K562 (cell line): ENCODE data around the gene LY6G6D. TPM values are rescaled to one million over a fixed set of nuclear protein-coding genes. Genes with fewer than 3 reads are reported as not detected.

ENCODE experiments used
- ATAC-seq: fragments of 200-7000 bp; cut with Tn5 transposase; 3 replicates; pipeline ENCODE4 v1.9.1; 2020; ENCODE audit warnings: moderate library complexity
- BruUV-seq: library from RNA; stranded (reverse); fragments of 400-500 nt; replicated peaks from 2 replicates; lab custom pipeline; 2021; lab: Mats Ljungman, UMichigan
- CTCF ChIA-PET: fragments of 300-600 bp; formaldehyde crosslinking; extraction: SDS; loops from one replicate; lab custom pipeline; 2021; ENCODE audit warnings: low intra/inter-chr PET ratio; lab: Yijun Ruan, JAX
- POLR2A ChIA-PET: fragments of 300-600, 350-650 bp; sonication (Branson Sonifier 250); formaldehyde crosslinking; extraction: SDS; loops from one replicate; lab custom pipeline; 2021; ENCODE audit warnings: antibody characterized with exemption, inconsistent platforms; lab: Yijun Ruan, JAX
- DNase-seq, 4 experiments: peaks; one replicate each; pipeline versions ENCODE4 v3.0.0 to v3.0.0-alpha.2; 2011 to 2018; ENCODE audit warnings: low spot score in 3 of 4, mixed read lengths in 3 of 4; ENCODE audit errors: extremely low read depth in 1 of 4
- FAIRE-seq: peaks from 2 replicates; lab custom pipeline; 2011; peaks lifted over from hg19 to GRCh38; lab: Jason Lieb, UNC
- H2AFZ ChIP-seq: 2 replicates; pipeline ENCODE4 v1.6.0; 2011; ENCODE audit warnings: low read depth, low read length, control low read depth, inconsistent platforms
- H3K27ac ChIP-seq: fragments of 200-600 bp; 3 replicates; pipeline ENCODE4 v1.8.0; 2011; ENCODE audit warnings: low read depth, mild to moderate bottlenecking, control low read depth, inconsistent platforms, low read length, moderate library complexity, mixed read lengths; ENCODE audit errors: extremely low read depth
- H3K27me3 ChIP-seq, 2 experiments: fragments of 300-600 bp in 1 of 2; 2 replicates in 1 of 2; 3 replicates in 1 of 2; pipeline versions ENCODE4 v1.6.0 to v1.8.0; 2011; ENCODE audit warnings: inconsistent platforms in 2 of 2, low read length in 2 of 2, mild to moderate bottlenecking in 1 of 2, mixed read lengths in 1 of 2, moderate library complexity in 1 of 2; ENCODE audit not compliant: control insufficient read depth in 2 of 2, insufficient read depth in 2 of 2
- H3K36me3 ChIP-seq: fragments of 300-600 bp; 3 replicates; pipeline ENCODE4 v1.8.0; 2011; ENCODE audit warnings: mild to moderate bottlenecking, low read length, inconsistent platforms; ENCODE audit not compliant: control insufficient read depth, insufficient read depth
- H3K4me1 ChIP-seq, 2 experiments: fragments of 200-600 bp in 1 of 2; replicated peaks in 1 of 2; 2 replicates in 1 of 2; 3 replicates in 1 of 2; pipeline versions ENCODE4 v1.5.1 to v1.8.0; 2011; ENCODE audit warnings: inconsistent platforms in 2 of 2, low read length in 2 of 2, mild to moderate bottlenecking in 1 of 2, mixed read lengths in 1 of 2, moderate library complexity in 1 of 2; ENCODE audit not compliant: control insufficient read depth in 2 of 2, insufficient read depth in 2 of 2
- H3K4me2 ChIP-seq: 2 replicates; pipeline ENCODE4 v1.6.1; 2011; ENCODE audit warnings: low read length, control low read depth, inconsistent platforms, mixed read lengths; ENCODE audit not compliant: insufficient read depth
- H3K4me3 ChIP-seq: fragments of 200-600 bp; sonication (generic), shearing (Covaris generic); 2 replicates; pipeline ENCODE4 v1.5.1; 2016; ENCODE audit warnings: control low read depth, inconsistent platforms
- H3K79me2 ChIP-seq: fragments of 200-600 bp; 3 replicates; pipeline ENCODE4 v1.8.0; 2011; ENCODE audit warnings: low read length, inconsistent platforms; ENCODE audit not compliant: control insufficient read depth, insufficient read depth
- H3K9ac ChIP-seq, 2 experiments: 2 replicates each; pipeline versions ENCODE4 v1.6.0 to v1.6.1; 2011; ENCODE audit warnings: low read depth in 2 of 2, low read length in 2 of 2, control low read depth in 1 of 2, inconsistent platforms in 1 of 2, mild to moderate bottlenecking in 1 of 2, mixed read lengths in 1 of 2; ENCODE audit not compliant: insufficient read depth in 1 of 2
- H3K9me1 ChIP-seq: one replicate; pipeline ENCODE4 v1.6.0; 2011; ENCODE audit warnings: inconsistent platforms, mild to moderate bottlenecking, low read length, moderate library complexity; ENCODE audit not compliant: control insufficient read depth, insufficient read depth
- H3K9me3 ChIP-seq: replicated peaks from 2 replicates; pipeline ENCODE4 v1.5.1; 2011; ENCODE audit warnings: low read depth, low read length, inconsistent platforms; ENCODE audit not compliant: control insufficient read depth, insufficient read depth
- H4K20me1 ChIP-seq: replicated peaks from 2 replicates; pipeline ENCODE4 v1.6.1; 2011; ENCODE audit warnings: low read length, inconsistent platforms, mixed read lengths; ENCODE audit not compliant: control insufficient read depth, insufficient read depth
- ETS2 ChIP-seq: IDR thresholded peaks from 2 replicates; pipeline ENCODE4 v1.6.1; 2016; ENCODE audit warnings: borderline replicate concordance, missing genetic modification characterization, mild to moderate bottlenecking, moderate library complexity, missing compliant biosample characterization; ENCODE audit not compliant: poor library complexity, severe bottlenecking
- FUS ChIP-seq: fragments of 200-400 bp; formaldehyde crosslinking; optimal IDR thresholded peaks from 2 replicates; pipeline ENCODE3; 2017; ENCODE audit warnings: low read depth, low read length
- KDM2B ChIP-seq: fragments of 250-450 bp; sonication (Bioruptor Pico); IDR thresholded peaks from 2 replicates; pipeline ENCODE4 v1.8.0; 2021; ENCODE audit warnings: mild to moderate bottlenecking, moderate library complexity
- NKRF ChIP-seq: fragments of 450-650 bp; IDR thresholded peaks from 2 replicates; pipeline ENCODE4 v1.6.1; 2016; ENCODE audit warnings: borderline replicate concordance
- PHF8 ChIP-seq: fragments of 200-600 bp; sonication (generic); IDR thresholded peaks from 2 replicates; pipeline ENCODE4 v1.6.1; 2012; ENCODE audit warnings: mixed run types, mild to moderate bottlenecking, inconsistent platforms, low read length, moderate library complexity, borderline replicate concordance
- SMARCE1 ChIP-seq: fragments of 450-650 bp; IDR thresholded peaks from 2 replicates; pipeline ENCODE4 v1.7.1; 2016; ENCODE audit warnings: mild to moderate bottlenecking
- STAT5A ChIP-seq: IDR thresholded peaks from 2 replicates; pipeline ENCODE4 v1.6.1; 2012; ENCODE audit warnings: low read length, inconsistent platforms, borderline replicate concordance
- TBL1XR1 ChIP-seq, 2 experiments: IDR thresholded peaks; 2 replicates each; pipeline ENCODE4 v1.6.1; 2012; ENCODE audit warnings: improper control_type of control experiment in 2 of 2, low read length in 2 of 2, mild to moderate bottlenecking in 1 of 2
- TEAD2 ChIP-seq: fragments of 450-650 bp; IDR thresholded peaks from 2 replicates; pipeline ENCODE4 v1.6.1; 2016; ENCODE audit warnings: missing genetic modification characterization, control low read depth, missing compliant biosample characterization
- THRA ChIP-seq: fragments of 450-650 bp; IDR thresholded peaks from 2 replicates; pipeline ENCODE4 v1.6.1; 2017; ENCODE audit warnings: mild to moderate bottlenecking, moderate library complexity
- ZC3H4 ChIP-seq: sonication (generic); formaldehyde crosslinking; IDR thresholded peaks from 2 replicates; pipeline ENCODE4 v1.9.0; 2021; ENCODE audit warnings: missing genetic modification reagents, borderline replicate concordance
- ZFX ChIP-seq: sonication (generic); formaldehyde crosslinking; IDR thresholded peaks from 2 replicates; pipeline ENCODE4 v1.8.0; 2022; ENCODE audit warnings: mild to moderate bottlenecking, missing genetic modification reagents, moderate library complexity
- ZNF583 ChIP-seq: fragments of 250-450 bp; sonication (Bioruptor Pico); IDR thresholded peaks from 2 replicates; pipeline ENCODE4 v1.4.0; 2020
- WGBS: fragments of 100-300 bp; shearing (Covaris generic); methylation state at CpG from one replicate; pipeline ENCODE4 v1.1.6; 2016; ENCODE audit warnings: low coverage, mixed read lengths; ENCODE audit not compliant: insufficient coverage; ENCODE audit errors: missing lambda C conversion rate; 5-methylcytosine and 5-hydroxymethylcytosine counted together
- in situ Hi-C: fragments of 300-500 bp; cut with MboI; formaldehyde crosslinking; loops from 4 replicates; pipeline ENCODE4 v1.15.0; 2018; ENCODE audit warnings: inconsistent platforms, mixed read lengths
- intact Hi-C: fragments of 100-400 bp; cut with micrococcal nuclease; formaldehyde crosslinking; loops from 2 replicates; pipeline ENCODE4 v1.14.2; 2022
- polyA plus RNA-seq, 8 experiments: library from polyadenylated mRNA; depleted of rRNA in 4 of 8; stranded (reverse) in 5 of 8; unstranded in 3 of 8; fragments of >200 nt; fragmentation: Nextera tagmentation in 2 of 8; fragmentation: Illumina TruSeq in 1 of 8; extraction: Ambion mirVana in 2 of 8; extraction: Trizol in 1 of 8; gene quantifications; 2 replicates each; pipeline versions ENCODE4 v1.2.1 to v1.2.3, GENCODE V29; 2011 to 2014; ENCODE audit warnings: inconsistent platforms in 1 of 8, missing spikeins in 1 of 8
- total RNA-seq, 7 experiments: library from RNA; depleted of rRNA in 6 of 7; stranded (reverse); fragments of >200 nt in 6 of 7; fragmentation: Illumina TruSeq in 2 of 7; extraction: Trizol in 2 of 7; gene quantifications; 2 replicates each; pipeline versions ENCODE4 v1.2.1 to v1.2.3, GENCODE V29; 2011 to 2021; ENCODE audit warnings: low replicate concordance in 1 of 7
- TF ChIP-seq, protein P1 (sequence below): fragments of 250-450 bp; sonication (Bioruptor Pico); IDR thresholded peaks from 2 replicates; pipeline ENCODE4 v1.8.0; 2022; ENCODE audit warnings: moderate library complexity, mild to moderate bottlenecking, inconsistent platforms
- TF ChIP-seq, protein P2 (sequence below): sonication (generic); formaldehyde crosslinking; IDR thresholded peaks from 2 replicates; pipeline ENCODE4 v1.8.0; 2023; ENCODE audit warnings: mild to moderate bottlenecking, missing genetic modification reagents

Gene LY6G6D
- total and polyA plus RNA-seq, 9 of the 15 experiments (the other 6 are each of a cell fraction or from before 2014, with no cell fraction given) = 0.30 to 0.38 TPM; not detected in 7

DNA sequence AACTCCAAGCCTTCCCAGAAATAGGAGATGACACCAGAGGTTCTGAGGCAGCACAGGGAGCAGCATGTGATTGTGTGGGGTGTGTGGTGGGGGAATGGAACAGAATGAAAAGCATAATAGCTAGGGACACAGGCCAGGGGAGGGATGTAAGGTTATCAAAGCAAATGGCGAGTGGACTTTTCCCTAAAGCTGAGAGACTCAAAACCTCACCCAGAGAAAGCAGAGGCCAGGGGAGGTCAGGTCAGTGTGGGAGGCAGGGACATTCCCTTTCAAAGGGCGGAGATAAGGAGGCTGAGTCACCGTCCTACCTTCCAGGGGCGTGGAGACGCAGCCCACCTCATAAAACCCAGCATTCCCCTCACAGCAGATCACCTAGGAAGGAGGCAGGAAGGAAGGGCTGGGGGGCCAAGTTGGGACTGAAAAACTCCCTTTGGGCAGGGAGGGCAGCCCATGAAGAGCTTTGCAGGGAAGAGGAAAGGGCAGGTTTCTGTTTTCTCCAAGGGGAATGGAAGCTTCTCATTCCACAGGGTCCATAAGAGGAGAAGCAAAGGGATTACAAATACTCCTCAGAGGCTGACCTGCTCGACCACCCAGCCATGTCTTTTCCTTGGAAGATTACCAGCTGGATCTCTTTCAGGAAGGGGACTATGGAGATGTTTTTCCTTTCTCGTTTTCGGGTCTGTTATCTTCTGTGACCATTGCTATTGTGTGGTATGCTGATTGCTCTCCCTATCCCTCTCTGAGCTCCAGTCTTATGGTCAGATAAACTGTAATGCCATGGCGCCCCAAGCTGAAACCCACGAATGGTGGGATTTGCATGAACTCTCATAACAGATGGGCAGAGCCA lies 24.7 kb upstream of the LY6G6D start:
- peak overlapping the region; percentile 88 for H3K27ac ChIP-seq
- peak overlapping the region; percentile 13; the same call in 1 of the 2 replicates for H3K4me3 ChIP-seq
- no peaks in the 10 kb centered on the region for H3K9me1 ChIP-seq
- POLR2A ChIA-PET = interaction anchor here (0.6 to 7.1 kb wide), 51 partner anchors 11 to 961 kb away, joined by 3 to 158 read pairs (median 5); partner anchors contain the start of genes ABHD16A, APOM, BAG6 and C6orf47
- peak overlapping the region; percentile 68 to 86; a peak in 3 of 4 replicates for H3K9ac ChIP-seq
- in situ Hi-C loops = no loop called here
- ATAC-seq = peak; percentile 83
- H4K20me1 ChIP-seq = no peaks in the 10 kb centered on the region
- H3K36me3 ChIP-seq = peaks cover 93% of the 10 kb centered on the region
- no peaks in the 10 kb centered on the region for H3K9me3 ChIP-seq
- peak overlapping the region; percentile 14 for H2AFZ ChIP-seq
- under 1% methylated on average over 10 of the region's 10 CpGs for whole genome bisulfite sequencing
- no peaks in the 10 kb centered on the region for H3K27me3 ChIP-seq
- TSS peak; percentile 91 for BruUV-seq
- DNase-seq = peak; percentile 94 to 97 (median 96)
- CTCF ChIA-PET = interaction anchor here (1.0 to 1.5 kb wide), 3 partner anchors 12 to 78 kb away, joined by 3 read pairs; no protein-coding TSS in a partner anchor
- FAIRE-seq = peak; percentile 98
- H3K4me2 ChIP-seq = peak overlapping the region; percentile 82
- H3K4me1 ChIP-seq = peaks cover 63 to 65% of the 10 kb centered on the region in 2 experiments
- intact Hi-C loops = loop anchor here (1.0 to 2.0 kb wide), 3 partner anchors 13 to 140 kb away; partner anchors contain the start of gene ABHD16A
- H3K79me2 ChIP-seq = no peaks in the 10 kb centered on the region; the same call in 2 of the 3 replicates
- TF ChIP-seq KDM2B = no peak
- TF ChIP-seq ZFX = peak; percentile 38; the same call in 1 of the 2 replicates
- no peak for TF ChIP-seq ETS2 (tag)
- no peak for TF ChIP-seq THRA
- TF ChIP-seq ZNF583 (CRISPR knock-in tag) = peak; percentile 71
- TF ChIP-seq TBL1XR1 (IDR thresholded peaks at IDR 0.05; ENCODE audit: low read length in 2 of 2) = peak in 1 of 2 experiments; percentile 92; a peak in 3 of 4 replicates
- TF ChIP-seq NKRF = peak; percentile 28
- TF ChIP-seq, protein P1, sequence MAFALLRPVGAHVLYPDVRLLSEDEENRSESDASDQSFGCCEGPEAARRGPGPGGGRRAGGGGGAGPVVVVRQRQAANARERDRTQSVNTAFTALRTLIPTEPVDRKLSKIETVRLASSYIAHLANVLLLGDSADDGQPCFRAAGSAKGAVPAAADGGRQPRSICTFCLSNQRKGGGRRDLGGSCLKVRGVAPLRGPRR (CRISPR knock-in tag) = 0 out of 2 replicates have a peak, but pooled peaks have one; percentile 8
- no peak for TF ChIP-seq TEAD2
- peak; percentile 100 for TF ChIP-seq SMARCE1
- peak; percentile 69 for TF ChIP-seq STAT5A
- TF ChIP-seq FUS = no peak
- TF ChIP-seq, protein P2, sequence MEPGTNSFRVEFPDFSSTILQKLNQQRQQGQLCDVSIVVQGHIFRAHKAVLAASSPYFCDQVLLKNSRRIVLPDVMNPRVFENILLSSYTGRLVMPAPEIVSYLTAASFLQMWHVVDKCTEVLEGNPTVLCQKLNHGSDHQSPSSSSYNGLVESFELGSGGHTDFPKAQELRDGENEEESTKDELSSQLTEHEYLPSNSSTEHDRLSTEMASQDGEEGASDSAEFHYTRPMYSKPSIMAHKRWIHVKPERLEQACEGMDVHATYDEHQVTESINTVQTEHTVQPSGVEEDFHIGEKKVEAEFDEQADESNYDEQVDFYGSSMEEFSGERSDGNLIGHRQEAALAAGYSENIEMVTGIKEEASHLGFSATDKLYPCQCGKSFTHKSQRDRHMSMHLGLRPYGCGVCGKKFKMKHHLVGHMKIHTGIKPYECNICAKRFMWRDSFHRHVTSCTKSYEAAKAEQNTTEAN (CRISPR knock-in tag) = peak; percentile 81; the same call in 1 of the 2 replicates
- peak; percentile 55; the same call in 1 of the 2 replicates for TF ChIP-seq PHF8
- peak; percentile 33; the same call in 1 of the 2 replicates for TF ChIP-seq ZC3H4 (CRISPR knock-in tag)
